Uterus (tissue), 4 donors: ENCODE results near the gene MT1M. TPM values are rescaled to one million over a fixed set of nuclear protein-coding genes. Genes with fewer than 3 reads are reported as not detected.

Experiments used
- DNase-seq, 2 donors: peaks; one replicate each; pipeline ENCODE4 v3.0.0-alpha.2; 2019 to 2020
- H3K27ac ChIP-seq, 2 donors: fragments of 200-600 bp; sonication (generic); 1 replicate in 1 of 2; 2 replicates in 1 of 2; pipeline ENCODE4 v1.5.1; 2016 to 2018
- H3K27me3 ChIP-seq, 2 donors: fragments of 200-600 bp; sonication (generic); one replicate each; pipeline ENCODE4 v1.5.1; 2018 to 2019; ENCODE audit warnings: control low read depth in 1 of 2
- H3K36me3 ChIP-seq, 2 donors: fragments of 200-600 bp; sonication (generic); one replicate each; pipeline ENCODE4 v1.5.1; 2019; ENCODE audit warnings: control low read depth in 1 of 2
- H3K4me1 ChIP-seq, 2 donors: fragments of 200-600 bp; sonication (generic); one replicate each; pipeline ENCODE4 v1.5.1; 2018 to 2019; ENCODE audit warnings: control low read depth in 1 of 2
- H3K4me3 ChIP-seq, 2 donors: fragments of 200-600 bp; sonication (generic); 1 replicate in 1 of 2; 2 replicates in 1 of 2; pipeline ENCODE4 v1.5.1; 2018 to 2019; ENCODE audit warnings: mild to moderate bottlenecking in 1 of 2
- H3K9me3 ChIP-seq, 2 donors: fragments of 200-600 bp; sonication (generic); one replicate each; pipeline ENCODE4 v1.5.1; 2019; ENCODE audit warnings: control low read depth in 1 of 2
- POLR2A ChIP-seq, 2 donors: fragments of 450-650 bp; IDR thresholded peaks; one replicate each; pipeline ENCODE4 v1.6.1; 2016; ENCODE audit warnings: antibody characterized with exemption in 2 of 2, mild to moderate bottlenecking in 1 of 2, moderate library complexity in 1 of 2
- intact Hi-C: fragments of 100-400 bp; cut with DNase I; formaldehyde crosslinking; loops from one replicate; pipeline ENCODE4 v1.15.1; 2023; ENCODE audit warnings: low total_unique reads
- total RNA-seq, 4 donors: library from RNA; depleted of rRNA in 3 of 4; stranded (reverse); fragments of >200 nt in 3 of 4; gene quantifications; one replicate each; pipeline versions ENCODE4 v1.1.0 to v1.2.4, GENCODE V29; 2014 to 2023
- TF ChIP-seq, protein P1 (sequence below), 4 experiments: fragments of 200-600 bp in 2 of 4; fragments of 450-650 bp in 2 of 4; sonication (generic) in 2 of 4; IDR thresholded peaks; one replicate each; pipeline ENCODE4 v1.5.1; 2016 to 2019; ENCODE audit warnings: antibody characterized with exemption in 4 of 4, mild to moderate bottlenecking in 2 of 4, moderate library complexity in 1 of 4
- donor health status: DM: yes; HTN: yes; CAD: no.

The MT1M gene
- total RNA-seq, 4 donors from 2014 or later: 6.2 to 16.6 TPM; not detected in 2

DNA sequence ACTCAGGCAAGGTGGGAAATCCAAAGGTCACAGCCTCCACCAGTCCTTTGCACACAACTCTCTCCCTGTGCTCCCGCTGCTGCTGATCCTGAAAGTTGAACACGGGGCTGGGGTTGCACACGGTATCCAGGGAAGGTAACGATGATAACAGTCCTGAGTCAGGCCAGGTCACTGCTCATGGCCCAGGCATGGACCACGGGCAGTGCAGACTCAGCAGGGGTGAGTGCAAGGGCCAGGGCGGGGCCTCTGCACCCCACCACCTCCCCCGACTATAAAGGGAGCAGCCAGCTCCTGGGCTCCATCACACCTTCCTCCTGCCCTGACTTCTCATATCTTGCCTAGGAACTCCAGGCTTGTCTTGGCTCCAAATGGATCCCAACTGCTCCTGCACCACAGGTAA lies 19.1 kb downstream of the MT1M start, which contains the start of gene MT1B:
Gene MT1B (plus strand): TSS at position 301 of the 400 bp plus-strand sequence. CDS start 68 bp downstream, at position 369.
- Histone ChIP-seq H3K9me3 (no peaks in the 10 kb centered on the region), H3K36me3 (no peaks in the 10 kb centered on the region), H3K27me3 (peaks cover 0 to 3% of the 10 kb centered on the region in 2 donors), H3K27ac (no peak within 1 kb of the TSS), H3K4me3 (no peak within 1 kb of the TSS), H3K4me1 (no peaks in the 10 kb centered on the region)
- intact Hi-C loops: no loop called here
- no peak for DNase-seq
- no peak for TF ChIP-seq POLR2A (IDR thresholded peaks at IDR 0.05)
- TF ChIP-seq, protein P1, sequence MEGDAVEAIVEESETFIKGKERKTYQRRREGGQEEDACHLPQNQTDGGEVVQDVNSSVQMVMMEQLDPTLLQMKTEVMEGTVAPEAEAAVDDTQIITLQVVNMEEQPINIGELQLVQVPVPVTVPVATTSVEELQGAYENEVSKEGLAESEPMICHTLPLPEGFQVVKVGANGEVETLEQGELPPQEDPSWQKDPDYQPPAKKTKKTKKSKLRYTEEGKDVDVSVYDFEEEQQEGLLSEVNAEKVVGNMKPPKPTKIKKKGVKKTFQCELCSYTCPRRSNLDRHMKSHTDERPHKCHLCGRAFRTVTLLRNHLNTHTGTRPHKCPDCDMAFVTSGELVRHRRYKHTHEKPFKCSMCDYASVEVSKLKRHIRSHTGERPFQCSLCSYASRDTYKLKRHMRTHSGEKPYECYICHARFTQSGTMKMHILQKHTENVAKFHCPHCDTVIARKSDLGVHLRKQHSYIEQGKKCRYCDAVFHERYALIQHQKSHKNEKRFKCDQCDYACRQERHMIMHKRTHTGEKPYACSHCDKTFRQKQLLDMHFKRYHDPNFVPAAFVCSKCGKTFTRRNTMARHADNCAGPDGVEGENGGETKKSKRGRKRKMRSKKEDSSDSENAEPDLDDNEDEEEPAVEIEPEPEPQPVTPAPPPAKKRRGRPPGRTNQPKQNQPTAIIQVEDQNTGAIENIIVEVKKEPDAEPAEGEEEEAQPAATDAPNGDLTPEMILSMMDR (IDR thresholded peaks at IDR 0.05): no peak

DNA sequence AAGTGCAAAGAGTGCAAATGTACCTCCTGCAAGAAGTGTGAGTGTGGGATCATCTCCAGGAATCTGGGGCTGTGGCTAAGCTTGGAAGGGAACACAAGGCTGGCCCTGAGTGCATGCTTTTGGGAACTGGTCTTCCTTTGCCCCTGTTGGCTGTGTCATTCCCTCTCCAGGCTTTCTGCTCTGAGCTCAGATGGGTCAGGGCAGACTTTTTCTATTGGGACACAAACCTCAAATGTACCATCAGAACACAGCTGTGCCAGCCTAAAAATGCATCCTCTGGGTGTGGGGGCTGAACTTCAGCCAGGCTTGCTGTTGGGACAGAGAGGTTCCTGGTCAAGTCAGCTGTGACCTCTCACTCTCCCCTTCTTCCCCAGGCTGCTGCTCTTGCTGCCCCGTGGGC lies 20.1 kb downstream of the MT1M start:
- TF ChIP-seq POLR2A (IDR thresholded peaks at IDR 0.05): no peak
- TF ChIP-seq, protein P1 (IDR thresholded peaks at IDR 0.05): no peak
- DNase-seq: no peak

GRCh38 chr16:56653218-56653617 lies 20.8 kb downstream of the MT1M start:
- Histone ChIP-seq H3K27ac (no peak overlapping the region), H3K27me3 (peaks cover 0 to 1% of the 10 kb centered on the region in 2 donors), H3K4me1 (peaks cover 0 to 1% of the 10 kb centered on the region in 2 donors), H3K36me3 (no peaks in the 10 kb centered on the region), H3K4me3 (no peak overlapping the region), H3K9me3 (no peaks in the 10 kb centered on the region)
- intact Hi-C loops: no loop called here
- TF ChIP-seq, protein P1 (IDR thresholded peaks at IDR 0.05): no peak
- TF ChIP-seq POLR2A (IDR thresholded peaks at IDR 0.05): no peak
- no peak for DNase-seq

More for the DNA sequence above, 20.1 kb downstream of the MT1M start:
- peaks cover 0 to 3% of the 10 kb centered on the region in 2 donors for H3K27me3 ChIP-seq
- no peak overlapping the region for H3K27ac ChIP-seq
- H3K36me3 ChIP-seq: no peaks in the 10 kb centered on the region
- intact Hi-C loops: no loop called here
- no peaks in the 10 kb centered on the region for H3K9me3 ChIP-seq
- no peak overlapping the region for H3K4me3 ChIP-seq
- H3K4me1 ChIP-seq: no peaks in the 10 kb centered on the region

DNA sequence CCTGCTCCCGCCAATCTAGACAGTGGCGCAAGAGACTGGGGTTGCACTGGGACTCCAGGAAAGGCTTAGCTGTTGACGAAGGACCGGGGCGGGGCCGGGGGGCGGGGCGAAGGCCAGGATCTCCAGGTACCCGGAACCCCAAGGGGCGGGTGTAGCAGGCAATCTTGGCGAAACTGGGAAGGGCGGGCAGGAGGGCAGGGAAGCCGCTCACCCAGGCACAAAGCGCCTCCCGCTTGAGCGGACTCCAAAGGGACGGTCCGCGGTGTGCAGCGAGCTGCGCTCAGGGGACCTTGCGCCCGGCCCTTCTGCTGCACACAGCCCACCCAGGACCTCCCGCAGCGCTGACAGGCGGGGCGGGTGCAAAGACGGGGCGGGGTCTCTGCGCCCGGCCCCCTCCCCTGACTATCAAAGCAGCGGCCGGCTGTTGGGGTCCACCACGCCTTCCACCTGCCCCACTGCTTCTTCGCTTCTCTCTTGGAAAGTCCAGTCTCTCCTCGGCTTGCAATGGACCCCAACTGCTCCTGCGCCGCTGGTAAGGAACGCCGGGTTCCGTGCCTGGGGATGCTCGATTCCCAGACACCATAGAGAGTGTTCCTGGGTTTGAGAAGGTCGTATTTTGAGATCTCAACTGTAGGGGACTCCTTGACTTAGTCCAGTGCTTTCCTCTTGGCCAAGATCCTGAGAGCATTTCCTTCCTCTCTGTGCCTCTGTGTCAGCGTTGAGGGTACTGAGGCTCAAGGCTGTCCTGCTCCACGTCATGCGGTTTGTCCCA lies 25.3 kb downstream of the MT1M start, which contains the start of gene MT1F:
Gene MT1F (plus strand): TSS at position 405 of the 772 bp plus-strand sequence. CDS start 100 bp downstream, at position 505.
- TF ChIP-seq POLR2A (IDR thresholded peaks at IDR 0.05): no peak
- TF ChIP-seq, protein P1 (IDR thresholded peaks at IDR 0.05): no peak
- DNase-seq: peak; percentile 36 to 55
- Histone ChIP-seq H3K36me3 (no peaks in the 10 kb centered on the region), H3K27ac (no peak within 1 kb of the TSS), H3K27me3 (peaks cover 0 to 12% of the 10 kb centered on the region in 2 donors), H3K4me1 (peaks cover 0 to 5% of the 10 kb centered on the region in 2 donors), H3K4me3 (peak within 1 kb of the TSS; percentile 12 to 22), H3K9me3 (no peaks in the 10 kb centered on the region)
- intact Hi-C loops: no loop called here

GRCh38 chr16:56658327-56658875 lies 25.9 kb downstream of the MT1M start:
- Histone ChIP-seq H3K4me3 (peak overlapping the region in 1 of 2 donors; percentile 12), H3K27me3 (peaks cover 0 to 18% of the 10 kb centered on the region in 2 donors), H3K4me1 (peaks cover 0 to 8% of the 10 kb centered on the region in 2 donors), H3K9me3 (no peaks in the 10 kb centered on the region), H3K36me3 (no peaks in the 10 kb centered on the region), H3K27ac (no peak overlapping the region)
- no peak for DNase-seq
- TF ChIP-seq, protein P1 (IDR thresholded peaks at IDR 0.05): no peak
- TF ChIP-seq POLR2A (IDR thresholded peaks at IDR 0.05): no peak
- intact Hi-C loops: no loop called here
